SK-N-SH treated with all-trans-retinoic acid at 6 μM for 48 hours (cell line): ENCODE data around the gene LRATD1.

Experiments
- ATAC-seq: fragments of 200-7000 bp; cut with Tn5 transposase; 3 replicates; pipeline ENCODE4 v1.9.1; 2020; ENCODE audit warnings: mild to moderate bottlenecking, moderate library complexity
- ARNTL ChIP-seq: fragments of 450-650 bp; formaldehyde crosslinking; IDR thresholded peaks from 2 replicates; pipeline ENCODE4 v1.5.0; 2020; ENCODE audit warnings: low read depth, mild to moderate bottlenecking, moderate library complexity, borderline replicate concordance
- CREB5 ChIP-seq: fragments of 250-450 bp; sonication (Bioruptor Pico); IDR thresholded peaks from 2 replicates; pipeline ENCODE4 v1.5.1; 2020; ENCODE audit warnings: low read depth, mild to moderate bottlenecking, moderate library complexity
- CSDC2 ChIP-seq: fragments of 250-450 bp; sonication (Bioruptor Pico); IDR thresholded peaks from 2 replicates; pipeline ENCODE4 v1.5.0; 2020; ENCODE audit warnings: mild to moderate bottlenecking, moderate library complexity
- ESRRG ChIP-seq: fragments of 250-450 bp; sonication (Bioruptor Pico); IDR thresholded peaks from 2 replicates; pipeline ENCODE4 v1.6.1; 2021; ENCODE audit warnings: mild to moderate bottlenecking
- GLIS3 ChIP-seq: fragments of 250-450 bp; sonication (Bioruptor Pico); IDR thresholded peaks from 2 replicates; pipeline ENCODE4 v1.5.0; 2020; ENCODE audit warnings: mild to moderate bottlenecking, moderate library complexity
- ISL1 ChIP-seq: fragments of 250-450 bp; sonication (Bioruptor Pico); IDR thresholded peaks from 2 replicates; pipeline ENCODE4 v2.1.2; 2022; ENCODE audit warnings: mild to moderate bottlenecking, moderate library complexity
- OSR1 ChIP-seq: fragments of 250-450 bp; sonication (Bioruptor Pico); IDR thresholded peaks from 2 replicates; pipeline ENCODE4 v1.8.0; 2022; ENCODE audit warnings: moderate library complexity, mild to moderate bottlenecking, inconsistent platforms
- PATZ1 ChIP-seq: fragments of 250-450 bp; sonication (Bioruptor Pico); IDR thresholded peaks from 2 replicates; pipeline ENCODE4 v1.8.0; 2020; ENCODE audit warnings: mild to moderate bottlenecking, moderate library complexity, borderline replicate concordance
- PPARA ChIP-seq: fragments of 250-450 bp; sonication (Bioruptor Pico); IDR thresholded peaks from 2 replicates; pipeline ENCODE4 v1.5.0; 2020; ENCODE audit warnings: mild to moderate bottlenecking, borderline replicate concordance
- RARB ChIP-seq: fragments of 250-450 bp; sonication (Bioruptor Pico); IDR thresholded peaks from 2 replicates; pipeline ENCODE4 v1.8.0; 2021; ENCODE audit warnings: mild to moderate bottlenecking, moderate library complexity
- SNAI2 ChIP-seq: fragments of 250-450 bp; sonication (Bioruptor Pico); IDR thresholded peaks from 2 replicates; pipeline ENCODE4 v1.5.0; 2020; ENCODE audit warnings: mild to moderate bottlenecking, moderate library complexity
- TCF4 ChIP-seq: fragments of 250-450 bp; sonication (Bioruptor Pico); IDR thresholded peaks from 2 replicates; pipeline ENCODE4 v1.8.0; 2021; ENCODE audit warnings: mild to moderate bottlenecking, moderate library complexity, borderline replicate concordance
- TOX ChIP-seq: fragments of 250-450 bp; sonication (Bioruptor Pico); IDR thresholded peaks from 2 replicates; pipeline ENCODE4 v1.8.0; 2021; ENCODE audit warnings: mild to moderate bottlenecking, moderate library complexity, borderline replicate concordance
- ZC3H10 ChIP-seq: fragments of 250-450 bp; sonication (Bioruptor Pico); IDR thresholded peaks from 2 replicates; pipeline ENCODE4 v1.5.1; 2021; ENCODE audit warnings: mild to moderate bottlenecking, moderate library complexity
- ZNF565 ChIP-seq: fragments of 450-650 bp; formaldehyde crosslinking; conservative IDR thresholded peaks from 2 replicates; pipeline ENCODE4 v1.5.0; 2020; ENCODE audit warnings: low read depth, mild to moderate bottlenecking, moderate library complexity
- ZNF70 ChIP-seq: fragments of 450-650 bp; formaldehyde crosslinking; IDR thresholded peaks from 2 replicates; pipeline ENCODE4 v1.5.0; 2020; ENCODE audit warnings: mild to moderate bottlenecking, moderate library complexity
- ZNF8 ChIP-seq: fragments of 450-650 bp; formaldehyde crosslinking; IDR thresholded peaks from 2 replicates; pipeline ENCODE4 v1.5.0; 2020; ENCODE audit warnings: mild to moderate bottlenecking, moderate library complexity
- TF ChIP-seq, protein P1 (sequence below): fragments of 250-450 bp; sonication (Bioruptor Pico); IDR thresholded peaks from 2 replicates; pipeline ENCODE4 v1.5.0; 2020; ENCODE audit warnings: mild to moderate bottlenecking, moderate library complexity
- TF ChIP-seq, protein P2 (sequence below): fragments of 250-450 bp; sonication (Bioruptor Pico); IDR thresholded peaks from 2 replicates; pipeline ENCODE4 v1.5.1; 2021; ENCODE audit warnings: mild to moderate bottlenecking, moderate library complexity
- TF ChIP-seq, protein P3 (sequence below): fragments of 250-450 bp; sonication (Bioruptor Pico); IDR thresholded peaks from 2 replicates; pipeline ENCODE4 v1.8.0; 2021; ENCODE audit warnings: low read depth, mild to moderate bottlenecking, moderate library complexity, borderline replicate concordance

LRATD1 gene

GRCh38 chr2:14615121-14615520, 17.4 kb upstream of the LRATD1 start (continued):
- TF ChIP-seq, protein P1, sequence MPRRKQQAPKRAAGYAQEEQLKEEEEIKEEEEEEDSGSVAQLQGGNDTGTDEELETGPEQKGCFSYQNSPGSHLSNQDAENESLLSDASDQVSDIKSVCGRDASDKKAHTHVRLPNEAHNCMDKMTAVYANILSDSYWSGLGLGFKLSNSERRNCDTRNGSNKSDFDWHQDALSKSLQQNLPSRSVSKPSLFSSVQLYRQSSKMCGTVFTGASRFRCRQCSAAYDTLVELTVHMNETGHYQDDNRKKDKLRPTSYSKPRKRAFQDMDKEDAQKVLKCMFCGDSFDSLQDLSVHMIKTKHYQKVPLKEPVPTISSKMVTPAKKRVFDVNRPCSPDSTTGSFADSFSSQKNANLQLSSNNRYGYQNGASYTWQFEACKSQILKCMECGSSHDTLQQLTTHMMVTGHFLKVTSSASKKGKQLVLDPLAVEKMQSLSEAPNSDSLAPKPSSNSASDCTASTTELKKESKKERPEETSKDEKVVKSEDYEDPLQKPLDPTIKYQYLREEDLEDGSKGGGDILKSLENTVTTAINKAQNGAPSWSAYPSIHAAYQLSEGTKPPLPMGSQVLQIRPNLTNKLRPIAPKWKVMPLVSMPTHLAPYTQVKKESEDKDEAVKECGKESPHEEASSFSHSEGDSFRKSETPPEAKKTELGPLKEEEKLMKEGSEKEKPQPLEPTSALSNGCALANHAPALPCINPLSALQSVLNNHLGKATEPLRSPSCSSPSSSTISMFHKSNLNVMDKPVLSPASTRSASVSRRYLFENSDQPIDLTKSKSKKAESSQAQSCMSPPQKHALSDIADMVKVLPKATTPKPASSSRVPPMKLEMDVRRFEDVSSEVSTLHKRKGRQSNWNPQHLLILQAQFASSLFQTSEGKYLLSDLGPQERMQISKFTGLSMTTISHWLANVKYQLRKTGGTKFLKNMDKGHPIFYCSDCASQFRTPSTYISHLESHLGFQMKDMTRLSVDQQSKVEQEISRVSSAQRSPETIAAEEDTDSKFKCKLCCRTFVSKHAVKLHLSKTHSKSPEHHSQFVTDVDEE (CRISPR knock-in tag): no peak
- TF ChIP-seq ZC3H10 (no peak), PPARA (CRISPR knock-in tag) (no peak), ESRRG (no peak), RARB (no peak), ISL1 (no peak), ZNF70 (CRISPR knock-in tag) (no peak), CREB5 (no peak), ARNTL (CRISPR knock-in tag) (no peak)
- TF ChIP-seq, all 23 proteins: peak for 0

- ATAC-seq: no peak
These were observed 16.8 kb upstream of the LRATD1 start for GRCh38 chr2:14615760-14616159.

More at GRCh38 chr2:14615760-14616159, 16.8 kb upstream of the LRATD1 start:
- TF ChIP-seq, protein P1 (CRISPR knock-in tag): no peak
- no peak for TF ChIP-seq SNAI2 (CRISPR knock-in tag)
- TF ChIP-seq, protein P2, sequence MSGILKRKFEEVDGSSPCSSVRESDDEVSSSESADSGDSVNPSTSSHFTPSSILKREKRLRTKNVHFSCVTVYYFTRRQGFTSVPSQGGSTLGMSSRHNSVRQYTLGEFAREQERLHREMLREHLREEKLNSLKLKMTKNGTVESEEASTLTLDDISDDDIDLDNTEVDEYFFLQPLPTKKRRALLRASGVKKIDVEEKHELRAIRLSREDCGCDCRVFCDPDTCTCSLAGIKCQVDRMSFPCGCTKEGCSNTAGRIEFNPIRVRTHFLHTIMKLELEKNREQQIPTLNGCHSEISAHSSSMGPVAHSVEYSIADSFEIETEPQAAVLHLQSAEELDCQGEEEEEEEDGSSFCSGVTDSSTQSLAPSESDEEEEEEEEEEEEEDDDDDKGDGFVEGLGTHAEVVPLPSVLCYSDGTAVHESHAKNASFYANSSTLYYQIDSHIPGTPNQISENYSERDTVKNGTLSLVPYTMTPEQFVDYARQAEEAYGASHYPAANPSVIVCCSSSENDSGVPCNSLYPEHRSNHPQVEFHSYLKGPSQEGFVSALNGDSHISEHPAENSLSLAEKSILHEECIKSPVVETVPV: no peak
- TF ChIP-seq, protein P3, sequence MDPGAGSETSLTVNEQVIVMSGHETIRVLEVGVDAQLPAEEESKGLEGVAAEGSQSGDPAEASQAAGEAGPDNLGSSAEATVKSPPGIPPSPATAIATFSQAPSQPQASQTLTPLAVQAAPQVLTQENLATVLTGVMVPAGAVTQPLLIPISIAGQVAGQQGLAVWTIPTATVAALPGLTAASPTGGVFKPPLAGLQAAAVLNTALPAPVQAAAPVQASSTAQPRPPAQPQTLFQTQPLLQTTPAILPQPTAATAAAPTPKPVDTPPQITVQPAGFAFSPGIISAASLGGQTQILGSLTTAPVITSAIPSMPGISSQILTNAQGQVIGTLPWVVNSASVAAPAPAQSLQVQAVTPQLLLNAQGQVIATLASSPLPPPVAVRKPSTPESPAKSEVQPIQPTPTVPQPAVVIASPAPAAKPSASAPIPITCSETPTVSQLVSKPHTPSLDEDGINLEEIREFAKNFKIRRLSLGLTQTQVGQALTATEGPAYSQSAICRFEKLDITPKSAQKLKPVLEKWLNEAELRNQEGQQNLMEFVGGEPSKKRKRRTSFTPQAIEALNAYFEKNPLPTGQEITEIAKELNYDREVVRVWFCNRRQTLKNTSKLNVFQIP: no peak
- no peak for TF ChIP-seq CSDC2 (CRISPR knock-in tag)
- no peak for TF ChIP-seq PPARA (CRISPR knock-in tag)
- no peak for TF ChIP-seq ZNF8 (CRISPR knock-in tag)
- no peak for TF ChIP-seq TOX (CRISPR knock-in tag)
- TF ChIP-seq TCF4: no peak
- TF ChIP-seq CREB5: no peak
- TF ChIP-seq PATZ1: no peak
- TF ChIP-seq GLIS3 (CRISPR knock-in tag): no peak
- no peak for TF ChIP-seq ARNTL (CRISPR knock-in tag)
- no peak for TF ChIP-seq RARB
- no peak for TF ChIP-seq ZNF565 (CRISPR knock-in tag)
- TF ChIP-seq OSR1 (CRISPR knock-in tag): no peak
